Caco-2 (cell line): Measurements from ENCODE around the gene GSS. TPM values are rescaled to one million over a fixed set of nuclear protein-coding genes. Genes with fewer than 3 reads are reported as not detected.

ENCODE experiments used
- BruUV-seq: library from RNA; stranded (reverse); fragments of 400-500 nt; replicated peaks from 2 replicates; lab custom pipeline; 2021; lab: Mats Ljungman, UMichigan
- CTCF ChIA-PET: fragments of 300-600 bp; sonication (Branson Sonifier 250); formaldehyde crosslinking; loops from one replicate; lab custom pipeline; 2022; ENCODE audit warnings: antibody characterized with exemption; lab: Charles Lee
- POLR2A ChIA-PET: fragments of 300-600 bp; sonication (Branson Sonifier 250); formaldehyde crosslinking; loops from one replicate; lab custom pipeline; 2022; ENCODE audit warnings: antibody characterized with exemption; lab: Charles Lee
- DNase-seq, 2 experiments: peaks; one replicate each; pipeline versions ENCODE4 v3.0.0 to v3.0.0-alpha.2; 2020 to 2022
- H3K27me3 ChIP-seq: replicated peaks from 2 replicates; pipeline ENCODE4 v1.6.0; 2011; ENCODE audit warnings: low read length; ENCODE audit not compliant: control insufficient read depth, insufficient read depth
- H3K36me3 ChIP-seq: 2 replicates; pipeline ENCODE4 v1.5.1; 2011; ENCODE audit warnings: low read length; ENCODE audit not compliant: control insufficient read depth, insufficient read depth
- H3K4me1 ChIP-seq: fragments of 250-450 bp; sonication (Bioruptor Pico); 2 replicates; pipeline ENCODE4 v1.5.1; 2020; ENCODE audit warnings: mild to moderate bottlenecking
- H3K4me3 ChIP-seq: 2 replicates; pipeline ENCODE4 v1.5.1; 2011; ENCODE audit warnings: low read depth, mild to moderate bottlenecking, control low read depth, low read length
- H3K9me3 ChIP-seq: fragments of 250-450 bp; sonication (Bioruptor Pico); 2 replicates; pipeline ENCODE4 v1.5.1; 2020; ENCODE audit warnings: mild to moderate bottlenecking, moderate library complexity
- H3K27ac Mint-ChIP-seq: one replicate; pipeline ENCODE4 v1.8.0; 2022; ENCODE audit warnings: mixed read lengths; ENCODE audit not compliant: unreplicated experiment
- H3K27me3 Mint-ChIP-seq: one replicate; pipeline ENCODE4 v1.8.0; 2022; ENCODE audit warnings: mixed read lengths; ENCODE audit not compliant: insufficient read depth, unreplicated experiment
- H3K36me3 Mint-ChIP-seq: one replicate; pipeline ENCODE4 v1.8.0; 2022; ENCODE audit warnings: mild to moderate bottlenecking, mixed read lengths; ENCODE audit not compliant: insufficient read depth, unreplicated experiment
- H3K4me1 Mint-ChIP-seq: one replicate; pipeline ENCODE4 v1.8.0; 2022; ENCODE audit warnings: low read depth, mixed read lengths; ENCODE audit not compliant: unreplicated experiment
- H3K4me3 Mint-ChIP-seq: one replicate; pipeline ENCODE4 v1.8.0; 2022; ENCODE audit warnings: mild to moderate bottlenecking, moderate library complexity, mixed read lengths; ENCODE audit not compliant: unreplicated experiment
- H3K9me3 Mint-ChIP-seq: one replicate; pipeline ENCODE4 v1.8.0; 2022; ENCODE audit warnings: mixed read lengths; ENCODE audit not compliant: unreplicated experiment
- intact Hi-C: fragments of 100-400 bp; cut with micrococcal nuclease; formaldehyde crosslinking; loops from one replicate; pipeline ENCODE4 v1.10.0; 2022; ENCODE audit not compliant: unreplicated experiment
- total RNA-seq: library from RNA; stranded (reverse); gene quantifications from 2 replicates; pipeline ENCODE4 v1.2.3, GENCODE V29; 2022
- TF ChIP-seq, protein P1 (sequence below), 2 experiments: fragments of 200-600 bp in 1 of 2; IDR thresholded peaks; 1 replicate in 1 of 2; 2 replicates in 1 of 2; pipeline versions ENCODE4 v1.5.1 to v1.8.0; 2011 to 2022; ENCODE audit warnings: antibody characterized with exemption in 1 of 2, control low read depth in 1 of 2, inconsistent platforms in 1 of 2, low read depth in 1 of 2, low read length in 1 of 2, mild to moderate bottlenecking in 1 of 2, moderate library complexity in 1 of 2; ENCODE audit not compliant: insufficient read depth in 1 of 2, severe bottlenecking in 1 of 2, unreplicated experiment in 1 of 2

GSS gene
- total RNA-seq, 1 experiment from 2014 or later = 138 TPM

DNA sequence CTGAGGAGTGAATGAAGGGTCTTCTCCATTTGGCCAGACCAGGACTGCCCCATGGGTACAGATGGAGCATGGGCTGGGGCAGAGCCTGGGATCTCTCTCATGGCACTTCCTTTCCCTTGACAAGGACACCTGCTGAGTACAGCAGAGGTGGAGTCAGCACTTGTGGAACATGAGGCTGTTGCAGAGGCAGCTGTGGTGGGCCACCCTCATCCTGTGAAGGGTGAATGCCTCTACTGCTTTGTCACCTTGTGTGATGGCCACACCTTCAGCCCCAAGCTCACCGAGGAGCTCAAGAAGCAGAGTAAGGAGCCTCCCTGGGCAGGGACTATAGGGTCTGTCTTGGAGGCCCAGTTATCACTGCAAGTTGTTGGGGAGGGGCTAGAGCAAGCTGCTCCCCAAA lies 29.6 kb downstream of the GSS start:
- Mint-ChIP-seq H3K27ac (no peak overlapping the region), H3K9me3 (no peaks in the 10 kb centered on the region), H3K4me1 (no peaks in the 10 kb centered on the region), H3K27me3 (no peaks in the 10 kb centered on the region), H3K4me3 (no peak overlapping the region), H3K36me3 (peaks cover 11% of the 10 kb centered on the region)
- intact Hi-C loops = no loop called here
- Histone ChIP-seq H3K4me1 (no peaks in the 10 kb centered on the region; the same call in 1 of the 2 replicates), H3K36me3 (peaks cover 7% of the 10 kb centered on the region; the same call in 1 of the 2 replicates), H3K4me3 (no peak overlapping the region), H3K27me3 (no peaks in the 10 kb centered on the region), H3K9me3 (no peaks in the 10 kb centered on the region; the same call in 1 of the 2 replicates)
- POLR2A ChIA-PET = no interaction called here
- no TSS peak for BruUV-seq
- TF ChIP-seq, protein P1, sequence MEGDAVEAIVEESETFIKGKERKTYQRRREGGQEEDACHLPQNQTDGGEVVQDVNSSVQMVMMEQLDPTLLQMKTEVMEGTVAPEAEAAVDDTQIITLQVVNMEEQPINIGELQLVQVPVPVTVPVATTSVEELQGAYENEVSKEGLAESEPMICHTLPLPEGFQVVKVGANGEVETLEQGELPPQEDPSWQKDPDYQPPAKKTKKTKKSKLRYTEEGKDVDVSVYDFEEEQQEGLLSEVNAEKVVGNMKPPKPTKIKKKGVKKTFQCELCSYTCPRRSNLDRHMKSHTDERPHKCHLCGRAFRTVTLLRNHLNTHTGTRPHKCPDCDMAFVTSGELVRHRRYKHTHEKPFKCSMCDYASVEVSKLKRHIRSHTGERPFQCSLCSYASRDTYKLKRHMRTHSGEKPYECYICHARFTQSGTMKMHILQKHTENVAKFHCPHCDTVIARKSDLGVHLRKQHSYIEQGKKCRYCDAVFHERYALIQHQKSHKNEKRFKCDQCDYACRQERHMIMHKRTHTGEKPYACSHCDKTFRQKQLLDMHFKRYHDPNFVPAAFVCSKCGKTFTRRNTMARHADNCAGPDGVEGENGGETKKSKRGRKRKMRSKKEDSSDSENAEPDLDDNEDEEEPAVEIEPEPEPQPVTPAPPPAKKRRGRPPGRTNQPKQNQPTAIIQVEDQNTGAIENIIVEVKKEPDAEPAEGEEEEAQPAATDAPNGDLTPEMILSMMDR (IDR thresholded peaks at IDR 0.05; ENCODE audit: insufficient read depth in 1 of 2, low read depth in 1 of 2, low read length in 1 of 2, severe bottlenecking in 1 of 2, unreplicated experiment in 1 of 2) = no peak
- no peak for DNase-seq
- CTCF ChIA-PET = no interaction called here

DNA sequence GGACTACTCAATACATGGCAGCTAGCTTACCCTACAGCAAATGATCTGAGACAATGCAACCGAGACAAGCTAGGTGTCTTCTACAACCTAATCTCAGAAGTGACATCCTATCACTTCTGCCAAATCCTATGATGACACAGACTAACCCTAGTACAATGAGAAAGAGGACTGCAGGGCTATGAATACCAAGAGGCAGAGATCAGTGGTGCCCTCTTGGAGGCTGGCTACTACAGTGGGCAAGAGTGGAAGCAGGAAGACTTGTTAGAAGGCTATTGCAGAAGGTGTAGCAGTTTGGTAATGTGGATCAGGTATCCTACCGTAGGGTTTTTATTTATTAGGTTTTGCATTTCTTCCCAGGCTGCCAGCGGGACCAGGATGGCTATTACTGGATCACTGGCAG lies 30.3 kb downstream of the GSS start:
- ChIA-PET CTCF (no interaction called here), POLR2A (interaction anchor here (0.6 kb wide), 1 partner anchor 20 kb away, joined by 4 read pairs; no protein-coding TSS in a partner anchor)
- no peak for DNase-seq
- Mint-ChIP-seq H3K27ac (no peak overlapping the region), H3K36me3 (peaks cover 8% of the 10 kb centered on the region), H3K4me3 (no peak overlapping the region), H3K4me1 (no peaks in the 10 kb centered on the region), H3K9me3 (no peaks in the 10 kb centered on the region), H3K27me3 (no peaks in the 10 kb centered on the region)
- TF ChIP-seq, protein P1 (IDR thresholded peaks at IDR 0.05; ENCODE audit: insufficient read depth in 1 of 2, low read depth in 1 of 2, low read length in 1 of 2, severe bottlenecking in 1 of 2, unreplicated experiment in 1 of 2) = no peak
- H3K36me3 ChIP-seq = peaks cover 13% of the 10 kb centered on the region; the same call in 1 of the 2 replicates
- no TSS peak for BruUV-seq
- H3K27me3 ChIP-seq = no peaks in the 10 kb centered on the region
- H3K9me3 ChIP-seq = no peaks in the 10 kb centered on the region; the same call in 1 of the 2 replicates
- intact Hi-C loops = no loop called here
- no peak overlapping the region for H3K4me3 ChIP-seq
- no peaks in the 10 kb centered on the region; the same call in 1 of the 2 replicates for H3K4me1 ChIP-seq

DNA sequence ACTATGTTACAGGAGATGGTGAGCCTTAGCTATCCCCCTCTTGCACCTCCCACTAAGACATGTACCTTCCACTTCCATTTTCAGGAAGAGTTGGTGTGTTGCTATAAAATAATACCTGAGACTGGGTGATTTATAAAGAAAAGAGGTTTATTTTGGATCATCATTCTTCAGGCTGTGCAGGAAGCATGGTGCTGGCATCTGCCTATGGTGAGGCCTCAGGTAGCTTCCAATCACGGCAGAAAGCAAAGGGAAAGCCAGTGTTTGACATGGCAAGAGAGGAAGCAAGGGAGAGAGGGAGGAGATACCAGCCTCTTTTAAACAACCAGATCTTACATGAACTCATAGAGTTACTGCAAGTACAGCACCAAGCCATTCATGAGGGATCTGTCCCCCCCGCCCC lies 32.2 kb downstream of the GSS start:
- no peaks in the 10 kb centered on the region for H3K9me3 Mint-ChIP-seq
- no peak overlapping the region for H3K4me3 ChIP-seq
- peaks cover 15% of the 10 kb centered on the region for H3K36me3 ChIP-seq
- POLR2A ChIA-PET = interaction anchor here (0.9 kb wide), 1 partner anchor 33 kb away, joined by 3 read pairs; no protein-coding TSS in a partner anchor
- CTCF ChIA-PET = interaction anchor here (1.2 kb wide), 1 partner anchor 49 kb away, joined by 4 read pairs; no protein-coding TSS in a partner anchor
- no peak overlapping the region for H3K27ac Mint-ChIP-seq
- no peaks in the 10 kb centered on the region for H3K4me1 Mint-ChIP-seq
- no peaks in the 10 kb centered on the region for H3K27me3 Mint-ChIP-seq
- BruUV-seq = no TSS peak
- H3K4me3 Mint-ChIP-seq = no peak overlapping the region
- H3K27me3 ChIP-seq = no peaks in the 10 kb centered on the region
- no peaks in the 10 kb centered on the region for H3K36me3 Mint-ChIP-seq
- no peak for DNase-seq
- TF ChIP-seq, protein P1 (IDR thresholded peaks at IDR 0.05; ENCODE audit: insufficient read depth in 1 of 2, low read depth in 1 of 2, low read length in 1 of 2, severe bottlenecking in 1 of 2, unreplicated experiment in 1 of 2) = no peak
- no peaks in the 10 kb centered on the region; the same call in 1 of the 2 replicates for H3K4me1 ChIP-seq
- H3K9me3 ChIP-seq = no peaks in the 10 kb centered on the region; the same call in 1 of the 2 replicates
- intact Hi-C loops = no loop called here
